Stimulated activated CD8-positive, alpha-beta memory T cell treated with anti-CD3 and anti-CD28 coated beads, Interleukin-2, amount 100 ng/mL, for 1 hour (primary cell): ENCODE data around the gene PEG3.

Experiments
- DNase-seq, 2 donors: peaks; one replicate each; pipeline ENCODE4 v3.0.0-alpha.2; 2020; ENCODE audit warnings: low read depth in 2 of 2

Gene PEG3

DNA sequence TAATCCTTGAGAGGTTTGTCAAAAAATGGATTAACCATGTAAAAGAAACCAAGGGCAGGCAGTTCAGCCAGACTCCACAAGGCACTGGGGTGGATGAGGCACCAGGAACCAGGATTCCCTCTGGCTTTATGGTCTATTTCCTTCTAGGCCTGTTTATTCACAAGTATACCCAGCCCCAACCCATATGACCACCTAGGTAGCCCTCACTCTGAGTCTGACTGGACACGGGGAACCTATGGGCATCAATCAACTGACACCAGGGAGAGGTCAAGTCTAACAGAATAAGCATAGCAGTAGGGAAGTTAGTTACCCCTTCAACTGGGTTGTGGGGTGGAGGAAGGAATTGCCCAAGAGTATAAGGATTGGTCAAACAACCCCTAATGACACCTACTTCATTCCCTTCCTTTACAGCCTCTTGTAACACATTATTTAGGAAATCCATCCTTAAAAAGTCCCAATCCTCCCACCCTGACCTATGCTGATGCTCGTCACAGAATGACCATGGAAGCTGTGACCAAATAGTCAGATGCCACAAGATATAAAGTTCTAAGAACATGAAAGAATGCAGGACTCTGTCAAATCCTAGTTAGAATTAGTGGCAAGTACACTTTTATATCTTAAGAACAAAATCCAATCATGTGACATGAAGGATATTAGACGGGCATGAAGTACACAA, 31.7 kb downstream of the PEG3 start:
- DNase-seq = no peak

DNA sequence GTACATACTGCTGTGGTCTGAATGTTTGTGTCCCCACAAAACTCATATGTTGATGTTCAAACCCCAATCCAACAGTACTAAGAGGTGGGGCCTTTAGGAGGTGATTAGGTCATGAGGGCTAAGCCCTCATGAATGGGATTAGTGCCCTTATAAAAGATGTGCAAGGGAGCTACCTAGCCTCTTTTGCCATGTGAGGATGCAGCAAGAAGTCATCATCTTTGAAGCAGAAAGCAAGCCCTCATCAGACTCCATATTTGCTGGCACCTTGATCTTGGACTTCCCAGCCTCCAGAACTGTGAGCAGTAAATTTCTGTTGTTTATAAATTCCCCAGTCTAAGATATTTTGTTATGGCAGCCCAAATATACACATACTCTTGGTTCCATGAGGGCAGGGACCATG, 33.9 kb downstream of the PEG3 start:
- no peak for DNase-seq
